ENCODE measurements around the gene DIPK1B.

The DIPK1B gene

GRCh38 chr9:136740971-136741882 is 28.9 kb downstream of the DIPK1B start:
- Histone ChIP-seq H3K27me3 (ENCODE audit: insufficient read depth, low read length) (peaks cover 44% of the 10 kb centered on the region), H3K36me3 (ENCODE audit: insufficient read depth, low read length) (no peaks in the 10 kb centered on the region), H3K9me3 (ENCODE audit: low read length) (peaks cover 10% of the 10 kb centered on the region), H3K4me3 (ENCODE audit: low read length) (no peak overlapping the region), H3K4me1 (ENCODE audit: insufficient read depth, low read length) (peaks cover 5% of the 10 kb centered on the region), H2AFZ (ENCODE audit: low read depth, low read length) (no peak overlapping the region)

GRCh38 chr9:136741883-136742571 is 29.7 kb downstream of the DIPK1B start:
- Histone ChIP-seq H3K4me1 (ENCODE audit: insufficient read depth, low read length) (peaks cover 5% of the 10 kb centered on the region), H2AFZ (ENCODE audit: low read depth, low read length) (no peak overlapping the region), H3K9me3 (ENCODE audit: low read length) (peaks cover 10% of the 10 kb centered on the region), H3K4me3 (ENCODE audit: low read length) (no peak overlapping the region), H3K27me3 (ENCODE audit: insufficient read depth, low read length) (peaks cover 42% of the 10 kb centered on the region), H3K36me3 (ENCODE audit: insufficient read depth, low read length) (no peaks in the 10 kb centered on the region)

GRCh38 chr9:136742591-136743391 is 30.4 kb downstream of the DIPK1B start, which contains the start of gene LCN10:
LCN10 (minus strand) TSS chr9:136742940; CDS start chr9:136742903, 37 bp downstream.
- H3K4me1 ChIP-seq (ENCODE audit: insufficient read depth, low read length), result peaks cover 5% of the 10 kb centered on the region
- H2AFZ ChIP-seq (ENCODE audit: low read depth, low read length), result no peak within 1 kb of the TSS
- H3K27me3 ChIP-seq (ENCODE audit: insufficient read depth, low read length), result peaks cover 42% of the 10 kb centered on the region
- no peak within 1 kb of the TSS for H3K4me3 ChIP-seq (ENCODE audit: low read length)
- H3K9me3 ChIP-seq (ENCODE audit: low read length), result peaks cover 10% of the 10 kb centered on the region
- H3K36me3 ChIP-seq (ENCODE audit: insufficient read depth, low read length), result no peaks in the 10 kb centered on the region

- no peak overlapping the region for H2AFZ ChIP-seq (ENCODE audit: low read depth, low read length)
- H3K27me3 ChIP-seq (ENCODE audit: insufficient read depth, low read length), result peaks cover 42% of the 10 kb centered on the region
- no peaks in the 10 kb centered on the region for H3K36me3 ChIP-seq (ENCODE audit: insufficient read depth, low read length)
- H3K4me3 ChIP-seq (ENCODE audit: low read length), result no peak overlapping the region
- peaks cover 8% of the 10 kb centered on the region for H3K9me3 ChIP-seq (ENCODE audit: low read length)
- peaks cover 5% of the 10 kb centered on the region for H3K4me1 ChIP-seq (ENCODE audit: insufficient read depth, low read length)
Observed at GRCh38 chr9:136743639-136744211, 31.4 kb downstream of the DIPK1B start.

- peaks cover 43% of the 10 kb centered on the region for H3K27me3 ChIP-seq (ENCODE audit: insufficient read depth, low read length)
- H3K4me1 ChIP-seq (ENCODE audit: insufficient read depth, low read length), result peaks cover 5% of the 10 kb centered on the region
- H3K4me3 ChIP-seq (ENCODE audit: low read length), result no peak overlapping the region
- no peaks in the 10 kb centered on the region for H3K36me3 ChIP-seq (ENCODE audit: insufficient read depth, low read length)
- H2AFZ ChIP-seq (ENCODE audit: low read depth, low read length), result no peak overlapping the region
- no peaks in the 10 kb centered on the region for H3K9me3 ChIP-seq (ENCODE audit: low read length)
Observed at GRCh38 chr9:136744773-136745172, 32.4 kb downstream of the DIPK1B start.

- Histone ChIP-seq H3K4me3 (ENCODE audit: low read length) (no peak overlapping the region), H3K9me3 (ENCODE audit: low read length) (no peaks in the 10 kb centered on the region), H3K27me3 (ENCODE audit: insufficient read depth, low read length) (peaks cover 36% of the 10 kb centered on the region), H2AFZ (ENCODE audit: low read depth, low read length) (no peak overlapping the region), H3K36me3 (ENCODE audit: insufficient read depth, low read length) (no peaks in the 10 kb centered on the region), H3K4me1 (ENCODE audit: insufficient read depth, low read length) (peaks cover 5% of the 10 kb centered on the region)
Observed at GRCh38 chr9:136745389-136746154, 33.2 kb downstream of the DIPK1B start.

GRCh38 chr9:136746155-136746490 is 33.8 kb downstream of the DIPK1B start:
- no peaks in the 10 kb centered on the region for H3K36me3 ChIP-seq (ENCODE audit: insufficient read depth, low read length)
- H2AFZ ChIP-seq (ENCODE audit: low read depth, low read length), result no peak overlapping the region
- no peak overlapping the region for H3K4me3 ChIP-seq (ENCODE audit: low read length)
- H3K27me3 ChIP-seq (ENCODE audit: insufficient read depth, low read length), result peaks cover 32% of the 10 kb centered on the region
- H3K4me1 ChIP-seq (ENCODE audit: insufficient read depth, low read length), result peaks cover 5% of the 10 kb centered on the region
- H3K9me3 ChIP-seq (ENCODE audit: low read length), result no peaks in the 10 kb centered on the region

GRCh38 chr9:136746621-136747020 is 34.2 kb downstream of the DIPK1B start:
- no peaks in the 10 kb centered on the region for H3K36me3 ChIP-seq (ENCODE audit: insufficient read depth, low read length)
- peaks cover 5% of the 10 kb centered on the region for H3K4me1 ChIP-seq (ENCODE audit: insufficient read depth, low read length)
- no peak overlapping the region for H3K4me3 ChIP-seq (ENCODE audit: low read length)
- H2AFZ ChIP-seq (ENCODE audit: low read depth, low read length), result no peak overlapping the region
- H3K27me3 ChIP-seq (ENCODE audit: insufficient read depth, low read length), result peaks cover 28% of the 10 kb centered on the region
- H3K9me3 ChIP-seq (ENCODE audit: low read length), result peaks cover under 1% of the 10 kb centered on the region

- no peak overlapping the region for H3K4me3 ChIP-seq (ENCODE audit: low read length)
- H3K4me1 ChIP-seq (ENCODE audit: insufficient read depth, low read length), result peaks cover 5% of the 10 kb centered on the region
- H3K27me3 ChIP-seq (ENCODE audit: insufficient read depth, low read length), result peaks cover 21% of the 10 kb centered on the region
- H3K9me3 ChIP-seq (ENCODE audit: low read length), result peaks cover 7% of the 10 kb centered on the region
- no peak overlapping the region for H2AFZ ChIP-seq (ENCODE audit: low read depth, low read length)
- H3K36me3 ChIP-seq (ENCODE audit: insufficient read depth, low read length), result no peaks in the 10 kb centered on the region
Observed at GRCh38 chr9:136747161-136748060, 35.0 kb downstream of the DIPK1B start.

- peaks cover 16% of the 10 kb centered on the region for H3K27me3 ChIP-seq (ENCODE audit: insufficient read depth, low read length)
- no peaks in the 10 kb centered on the region for H3K36me3 ChIP-seq (ENCODE audit: insufficient read depth, low read length)
- no peak within 1 kb of the TSS for H3K4me3 ChIP-seq (ENCODE audit: low read length)
- H3K9me3 ChIP-seq (ENCODE audit: low read length), result peaks cover 7% of the 10 kb centered on the region
- no peaks in the 10 kb centered on the region for H3K4me1 ChIP-seq (ENCODE audit: insufficient read depth, low read length)
- no peak within 1 kb of the TSS for H2AFZ ChIP-seq (ENCODE audit: low read depth, low read length)
Observed at GRCh38 chr9:136748201-136748600, 35.8 kb downstream of the DIPK1B start, which contains the start of gene LCN6. LCN6 (minus strand) TSS chr9:136748525; CDS start chr9:136748483, 42 bp downstream.

Measured in neuron (in vitro differentiated cells).